Measurements from ENCODE around the gene ELP4. TPM values are rescaled to one million over a fixed set of nuclear protein-coding genes. Genes with fewer than 3 reads are reported as not detected.

The ELP4 gene
- total RNA-seq, 1 experiment from 2014 or later, result 21.4 TPM

GRCh38 chr11:31822927-31823643 is 313.5 kb downstream of the ELP4 start:
- intact Hi-C loops (cut with micrococcal nuclease), result no loop called here
- CTCF ChIA-PET, result no interaction called here
- Histone ChIP-seq H3K4me2 (ENCODE audit: low read length) (no peak overlapping the region), H3K36me3 (ENCODE audit: control insufficient read depth in 1 of 2, insufficient read depth in 2 of 2, low read length in 2 of 2) (no peaks in the 10 kb centered on the region), H3K9ac (ENCODE audit: low read length) (no peak overlapping the region), H3K27ac (ENCODE audit: low read depth, low read length) (no peak overlapping the region), H3K4me3 (replicated peaks in 1 of 2; ENCODE audit: low read depth in 1 of 2, low read length in 2 of 2) (no peak overlapping the region), H2AFZ (ENCODE audit: low read depth, low read length, poor library complexity, severe bottlenecking) (no peak overlapping the region), H3K9me3 (ENCODE audit: control insufficient read depth in 1 of 2, insufficient read depth in 1 of 2, low read depth in 1 of 2, low read length in 2 of 2) (no peaks in the 10 kb centered on the region), H3K9me2 (ENCODE audit: insufficient read depth) (no peaks in the 10 kb centered on the region), H4K20me1 (ENCODE audit: insufficient read depth) (no peaks in the 10 kb centered on the region), H3K27me3 (ENCODE audit: insufficient read depth, low read length) (no peaks in the 10 kb centered on the region), H3K4me1 (ENCODE audit: control insufficient read depth in 1 of 2, insufficient read depth in 2 of 2, low read length in 2 of 2) (peaks cover 0 to 3% of the 10 kb centered on the region in 2 experiments; a peak in 1 of 4 replicates), H3K79me2 (ENCODE audit: insufficient read depth, low read length) (no peaks in the 10 kb centered on the region)
- no TSS peak for BruUV-seq (replicated peaks)
- ATAC-seq, result no peak
- POLR2A ChIA-PET, result no interaction called here
- no peak for DNase-seq (ENCODE audit: low read depth, low spot score)
- TF ChIP-seq CBX3 (IDR thresholded peaks at IDR 0.05; ENCODE audit: low read depth) (no peak), EZH2phosphoT487 (IDR thresholded peaks at IDR 0.05; ENCODE audit: borderline replicate concordance) (no peak), SIN3A (IDR thresholded peaks at IDR 0.05; ENCODE audit: low read depth) (no peak), ELF1 (IDR thresholded peaks at IDR 0.05; ENCODE audit: borderline replicate concordance, low read depth) (no peak), SP1 (IDR thresholded peaks at IDR 0.05; ENCODE audit: low read depth) (no peak), YY1 (IDR thresholded peaks at IDR 0.05; ENCODE audit: extremely low read depth, insufficient replicate concordance, low read depth, low read length) (no peak), POLR2A (IDR thresholded peaks at IDR 0.05; ENCODE audit: borderline replicate concordance, extremely low read depth, insufficient read depth, insufficient read length) (no peak), JUND (IDR thresholded peaks at IDR 0.05) (no peak), TCF7L2 (IDR thresholded peaks at IDR 0.05; ENCODE audit: borderline replicate concordance, extremely low read depth, insufficient read depth, insufficient read length) (no peak)
- RAD21 ChIA-PET (ENCODE audit: low non-redundant PET in 1 of 2, low total read pairs in 2 of 2, uncharacterized antibody in 2 of 2, unreplicated experiment in 2 of 2), result no interaction called here

GRCh38 chr11:31823644-31824331 is 314.2 kb downstream of the ELP4 start:
- no peaks in the 10 kb centered on the region for H3K27me3 ChIP-seq (ENCODE audit: insufficient read depth, low read length)
- no peaks in the 10 kb centered on the region for H3K4me1 ChIP-seq (ENCODE audit: control insufficient read depth in 1 of 2, insufficient read depth in 2 of 2, low read length in 2 of 2)
- no peaks in the 10 kb centered on the region for H3K9me3 ChIP-seq (ENCODE audit: control insufficient read depth in 1 of 2, insufficient read depth in 1 of 2, low read depth in 1 of 2, low read length in 2 of 2)
- no TSS peak for BruUV-seq (replicated peaks)
- no peak overlapping the region for H3K27ac ChIP-seq (ENCODE audit: low read depth, low read length)
- no peaks in the 10 kb centered on the region for H3K36me3 ChIP-seq (ENCODE audit: control insufficient read depth in 1 of 2, insufficient read depth in 2 of 2, low read length in 2 of 2)
- H3K4me2 ChIP-seq (ENCODE audit: low read length), result no peak overlapping the region
- H3K9ac ChIP-seq (ENCODE audit: low read length), result no peak overlapping the region
- intact Hi-C loops (cut with micrococcal nuclease), result no loop called here
- no peaks in the 10 kb centered on the region for H3K9me2 ChIP-seq (ENCODE audit: insufficient read depth)
- no peaks in the 10 kb centered on the region for H4K20me1 ChIP-seq (ENCODE audit: insufficient read depth)
- ATAC-seq (no peak), DNase-seq (ENCODE audit: low read depth, low spot score) (no peak)
- ChIA-PET POLR2A (no interaction called here), RAD21 (ENCODE audit: low non-redundant PET in 1 of 2, low total read pairs in 2 of 2, uncharacterized antibody in 2 of 2, unreplicated experiment in 2 of 2) (no interaction called here), CTCF (no interaction called here)
- H3K4me3 ChIP-seq (replicated peaks in 1 of 2; ENCODE audit: low read depth in 1 of 2, low read length in 2 of 2), result no peak overlapping the region
- H2AFZ ChIP-seq (ENCODE audit: low read depth, low read length, poor library complexity, severe bottlenecking), result no peak overlapping the region
- H3K79me2 ChIP-seq (ENCODE audit: insufficient read depth, low read length), result no peaks in the 10 kb centered on the region
- TF ChIP-seq CEBPB (IDR thresholded peaks at IDR 0.05; ENCODE audit: low read depth) (no peak), SP1 (IDR thresholded peaks at IDR 0.05; ENCODE audit: low read depth) (no peak), REST (IDR thresholded peaks at IDR 0.05; ENCODE audit: low read depth) (no peak), ZFX (IDR thresholded peaks at IDR 0.05) (no peak), EZH2phosphoT487 (IDR thresholded peaks at IDR 0.05; ENCODE audit: borderline replicate concordance) (no peak), RAD21 (IDR thresholded peaks at IDR 0.05; ENCODE audit: low read depth) (no peak), EZH2 (IDR thresholded peaks at IDR 0.05) (no peak), CBX3 (IDR thresholded peaks at IDR 0.05; ENCODE audit: low read depth) (no peak), EGR1 (IDR thresholded peaks at IDR 0.05; ENCODE audit: low read depth) (no peak), ELF1 (IDR thresholded peaks at IDR 0.05; ENCODE audit: borderline replicate concordance, low read depth) (no peak), JUND (IDR thresholded peaks at IDR 0.05) (no peak)

Measured in HCT116 (cell line).